Type B pancreatic cell (in vitro differentiated cells): ENCODE results near the gene SLC35F3. TPM values are rescaled to one million over a fixed set of nuclear protein-coding genes. Genes with fewer than 3 reads are reported as not detected.
A peak's percentile ranks its signal among the peaks of the same experiment; 100 is the strongest.
"Not testable (repeated sequence)": the region's sequence is repeated elsewhere in the genome, so short reads cannot be mapped to it uniquely, and the experiment has no call there.

ENCODE experiments used
- DNase-seq: peaks from one replicate; pipeline ENCODE4 v3.0.0; 2021; ENCODE audit warnings: mixed read lengths; ENCODE audit not compliant: unreplicated experiment; ENCODE audit errors: extremely low spot score
- H3K27ac Mint-ChIP-seq: 2 replicates; pipeline ENCODE4 v1.8.0; 2021; ENCODE audit warnings: mild to moderate bottlenecking, mixed read lengths
- H3K27me3 Mint-ChIP-seq: 2 replicates; pipeline ENCODE4 v1.8.0; 2021; ENCODE audit warnings: mixed read lengths
- H3K36me3 Mint-ChIP-seq: 2 replicates; pipeline ENCODE4 v1.8.0; 2021; ENCODE audit warnings: mixed read lengths
- H3K4me1 Mint-ChIP-seq: one replicate; pipeline ENCODE4 v1.8.0; 2021; ENCODE audit warnings: mixed read lengths; ENCODE audit not compliant: unreplicated experiment
- H3K4me3 Mint-ChIP-seq: 2 replicates; pipeline ENCODE4 v1.8.0; 2021; ENCODE audit warnings: mild to moderate bottlenecking, mixed read lengths
- H3K9me3 Mint-ChIP-seq: 2 replicates; pipeline ENCODE4 v1.8.0; 2021; ENCODE audit warnings: mixed read lengths
- CTCF ChIP-seq: fragments of 200-600 bp; sonication (generic); conservative IDR thresholded peaks from 2 replicates; pipeline ENCODE4 v1.5.0; 2021; ENCODE audit warnings: antibody characterized with exemption, mild to moderate bottlenecking
- total RNA-seq: library from RNA; stranded (reverse); gene quantifications from 2 replicates; pipeline ENCODE4 v1.2.1, GENCODE V29; 2021; ENCODE audit warnings: low replicate concordance

SLC35F3 gene
- total RNA-seq, 1 donor from 2014 or later, result 2.1 TPM

GRCh38 chr1:234111458-234112142, 207.1 kb downstream of the SLC35F3 start:
- peaks cover 45% of the 10 kb centered on the region for H3K27me3 Mint-ChIP-seq
- TF ChIP-seq CTCF, result peak; percentile 65
- DNase-seq, result no peak
- H3K36me3 Mint-ChIP-seq, result no peaks in the 10 kb centered on the region
- H3K4me1 Mint-ChIP-seq, result peaks cover 17% of the 10 kb centered on the region
- no peaks in the 10 kb centered on the region for H3K9me3 Mint-ChIP-seq
- no peak overlapping the region for H3K4me3 Mint-ChIP-seq
- no peak overlapping the region for H3K27ac Mint-ChIP-seq

- Mint-ChIP-seq H3K4me1 (peaks cover 17% of the 10 kb centered on the region), H3K36me3 (no peaks in the 10 kb centered on the region), H3K27me3 (peaks cover 35% of the 10 kb centered on the region), H3K9me3 (no peaks in the 10 kb centered on the region), H3K27ac (no peak overlapping the region), H3K4me3 (peak overlapping the region; percentile 24)
- DNase-seq, result no peak
- TF ChIP-seq CTCF, result peak; percentile 86
Observed at GRCh38 chr1:234114648-234115307, 210.3 kb downstream of the SLC35F3 start.

GRCh38 chr1:234118911-234119310, 214.4 kb downstream of the SLC35F3 start:
- H3K4me1 Mint-ChIP-seq, result peaks cover 13% of the 10 kb centered on the region
- TF ChIP-seq CTCF, result no peak
- no peaks in the 10 kb centered on the region for H3K36me3 Mint-ChIP-seq
- H3K9me3 Mint-ChIP-seq, result no peaks in the 10 kb centered on the region
- H3K27ac Mint-ChIP-seq, result no peak overlapping the region
- DNase-seq, result no peak
- peaks cover 22% of the 10 kb centered on the region for H3K27me3 Mint-ChIP-seq
- no peak overlapping the region for H3K4me3 Mint-ChIP-seq

GRCh38 chr1:234119431-234119830, 215.0 kb downstream of the SLC35F3 start:
- DNase-seq, result no peak
- Mint-ChIP-seq H3K36me3 (no peaks in the 10 kb centered on the region), H3K27ac (no peak overlapping the region), H3K27me3 (peaks cover 20% of the 10 kb centered on the region), H3K4me3 (no peak overlapping the region), H3K4me1 (peaks cover 13% of the 10 kb centered on the region), H3K9me3 (no peaks in the 10 kb centered on the region)
- no peak for TF ChIP-seq CTCF

GRCh38 chr1:234120327-234120944, 216.0 kb downstream of the SLC35F3 start:
- Mint-ChIP-seq H3K27me3 (peaks cover 10% of the 10 kb centered on the region), H3K4me3 (no peak overlapping the region), H3K27ac (no peak overlapping the region), H3K36me3 (no peaks in the 10 kb centered on the region), H3K9me3 (no peaks in the 10 kb centered on the region), H3K4me1 (peaks cover 10% of the 10 kb centered on the region)
- no peak for DNase-seq
- TF ChIP-seq CTCF, result no peak

GRCh38 chr1:234121659-234122058, 217.2 kb downstream of the SLC35F3 start:
- not testable (repeated sequence) for H3K4me3 Mint-ChIP-seq, H3K27me3 Mint-ChIP-seq, H3K9me3 Mint-ChIP-seq, H3K4me1 Mint-ChIP-seq, H3K36me3 Mint-ChIP-seq, DNase-seq, H3K27ac Mint-ChIP-seq

GRCh38 chr1:234122571-234122970, 218.1 kb downstream of the SLC35F3 start:
- not testable (repeated sequence) for DNase-seq, H3K27ac Mint-ChIP-seq, H3K27me3 Mint-ChIP-seq, H3K4me1 Mint-ChIP-seq, H3K9me3 Mint-ChIP-seq, H3K4me3 Mint-ChIP-seq, H3K36me3 Mint-ChIP-seq
